GM18909 (cell line): Measurements from ENCODE around the gene RIOK2.
A peak's percentile ranks its signal among the peaks of the same experiment; 100 is the strongest.

Experiments used
- ATAC-seq: cut with Tn5 transposase; IDR thresholded peaks from one replicate; pipeline ENCODE4 v1.9.1; 2021; ENCODE audit warnings: mild to moderate bottlenecking; ENCODE audit not compliant: unreplicated experiment, poor library complexity

RIOK2 gene

DNA sequence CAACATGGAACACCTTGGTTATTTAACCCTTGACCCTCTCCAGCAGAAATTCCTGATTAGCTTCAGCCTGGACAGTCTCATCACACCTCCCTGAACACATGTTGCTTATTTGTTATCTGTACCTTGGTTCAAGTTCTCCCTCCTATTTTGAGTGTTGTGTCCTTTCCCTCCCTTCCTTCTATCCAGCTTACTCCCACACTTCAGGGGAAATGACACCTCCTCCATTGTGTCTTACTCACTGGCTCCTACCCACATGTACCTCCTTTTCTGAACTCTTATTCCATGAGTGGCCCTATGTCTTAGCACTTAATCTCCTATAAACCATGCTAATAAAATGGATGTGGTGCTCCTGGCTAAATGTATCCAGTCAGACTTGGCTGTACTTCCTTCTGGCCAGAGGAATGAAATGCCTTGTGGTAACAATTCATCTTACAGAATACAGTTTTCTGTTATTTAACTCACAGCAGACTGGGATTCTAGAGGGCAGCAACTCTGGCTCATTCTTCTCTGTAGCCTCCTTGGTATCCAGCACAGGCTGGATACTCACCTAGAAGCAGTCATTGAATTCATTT lies 51.8 kb downstream of the RIOK2 start:
- no peak for ATAC-seq

DNA sequence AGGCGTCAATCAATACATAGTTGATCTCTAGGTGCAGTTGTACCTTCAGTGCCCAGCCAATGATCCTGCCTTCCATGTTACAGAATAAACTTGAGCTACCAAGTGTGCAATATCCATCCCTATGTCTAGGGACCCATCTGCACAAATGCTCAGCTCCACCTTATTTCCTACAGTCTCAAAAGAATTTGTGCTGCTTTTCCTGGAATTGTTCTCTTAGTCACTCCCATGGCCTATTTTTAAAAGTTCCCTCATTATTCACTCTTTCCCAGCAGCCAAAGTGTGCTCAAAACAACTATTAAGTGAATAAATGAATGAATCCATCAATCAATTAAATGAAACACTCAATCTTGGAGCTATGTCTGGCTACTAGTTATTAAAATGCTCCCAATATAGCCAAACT lies 55.3 kb downstream of the RIOK2 start:
- ATAC-seq = no peak

DNA sequence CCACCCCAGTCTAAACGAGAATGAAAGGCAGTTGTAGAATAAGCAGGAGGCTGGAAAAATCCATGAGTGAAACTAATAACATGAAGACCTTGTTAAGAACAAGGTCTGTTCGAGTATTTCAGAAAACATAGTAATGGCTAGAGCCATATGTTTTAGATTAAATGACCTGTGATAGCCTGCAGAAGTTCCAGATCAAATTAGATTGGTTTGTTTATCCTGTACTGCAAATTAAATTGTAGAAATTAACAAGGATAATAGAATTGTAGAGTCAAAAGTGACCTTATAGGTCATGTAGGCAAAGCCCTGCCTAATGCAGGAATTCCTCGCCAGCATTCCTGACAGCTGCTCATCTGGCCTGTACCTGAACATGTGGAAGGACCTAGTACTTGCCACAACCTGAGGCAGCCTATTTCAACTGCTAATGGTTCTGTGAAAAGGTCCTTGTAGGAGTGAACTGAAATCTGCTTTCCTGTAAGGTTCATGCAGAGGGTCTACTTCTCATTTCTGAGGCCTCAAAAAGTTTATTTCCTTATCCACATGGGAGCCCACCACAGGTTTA lies 57.8 kb downstream of the RIOK2 start:
- ATAC-seq = no peak

DNA sequence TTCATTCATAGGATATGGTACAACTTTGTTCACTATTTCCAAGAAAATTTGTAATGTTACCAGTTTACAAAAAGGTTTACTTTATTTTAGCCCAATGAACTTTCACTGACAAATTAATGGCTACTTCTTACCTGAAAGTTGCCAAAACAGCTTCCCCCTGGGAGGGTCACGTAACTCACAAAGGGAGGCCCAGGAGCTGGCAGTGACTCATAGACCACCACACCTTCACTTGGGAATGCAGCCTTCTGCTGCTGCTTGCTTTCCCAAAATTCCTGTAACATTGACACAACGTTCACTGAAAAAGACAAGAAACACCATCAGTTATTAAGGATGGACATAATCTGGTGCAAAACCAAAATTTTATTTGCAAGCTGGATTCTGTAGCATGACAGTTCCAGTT lies 58.7 kb downstream of the RIOK2 start:
- ATAC-seq = no peak

DNA sequence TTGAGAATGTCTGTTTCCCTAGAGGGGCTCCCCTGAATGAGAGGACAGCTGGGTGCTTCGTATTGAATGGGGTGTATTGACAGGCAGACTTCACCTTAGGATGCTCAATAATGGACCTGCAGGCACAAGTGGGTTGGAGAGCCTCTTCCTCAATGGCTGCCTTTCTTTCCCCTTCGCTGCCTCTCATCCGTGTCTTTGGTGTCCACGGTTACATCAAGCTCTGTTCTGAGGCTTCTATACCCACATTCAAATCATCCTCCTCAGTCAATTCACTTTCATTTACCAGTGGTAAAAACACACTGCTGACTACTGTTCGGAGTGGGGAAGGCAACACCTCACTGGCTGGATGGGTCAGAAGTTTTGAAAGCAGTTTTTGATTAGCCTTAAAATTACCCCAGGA lies 61.2 kb downstream of the RIOK2 start:
- ATAC-seq = no peak

DNA sequence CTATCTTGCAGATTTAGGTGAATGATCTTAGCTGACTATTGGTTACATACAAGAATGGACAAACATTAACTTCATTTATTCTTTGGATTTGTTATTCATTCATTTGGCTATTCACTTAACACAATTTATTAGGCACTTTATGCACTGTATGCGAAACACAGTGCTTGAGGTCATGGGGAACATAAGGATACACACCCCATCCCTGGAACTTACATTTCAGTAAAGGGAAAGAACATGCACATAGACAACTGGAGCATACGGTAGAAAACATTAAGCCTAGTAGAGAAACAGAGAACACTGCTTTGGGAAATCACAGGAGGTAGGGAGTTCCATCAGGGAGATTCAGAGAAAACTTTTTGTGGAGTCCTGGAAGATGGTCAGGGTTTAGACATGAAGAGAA lies 62.9 kb downstream of the RIOK2 start:
- no peak for ATAC-seq

DNA sequence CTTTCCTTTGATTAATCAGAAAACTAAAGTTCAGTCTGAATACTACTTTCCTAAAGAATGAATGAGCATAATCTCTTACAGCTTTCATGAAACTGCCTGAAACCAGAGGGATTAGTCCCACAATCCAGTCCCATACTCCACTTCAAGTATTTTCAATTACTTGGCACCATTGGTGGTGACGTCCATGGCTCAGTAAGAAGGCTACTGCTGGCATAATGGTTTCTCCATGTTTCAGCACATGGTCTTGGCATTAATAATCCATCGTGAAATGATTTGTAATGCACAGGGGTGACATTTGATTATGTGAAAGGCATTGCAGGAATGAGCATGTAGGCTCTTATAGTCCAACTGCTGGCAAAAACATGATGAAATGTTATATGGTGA lies 64.0 kb downstream of the RIOK2 start:
- ATAC-seq = no peak

DNA sequence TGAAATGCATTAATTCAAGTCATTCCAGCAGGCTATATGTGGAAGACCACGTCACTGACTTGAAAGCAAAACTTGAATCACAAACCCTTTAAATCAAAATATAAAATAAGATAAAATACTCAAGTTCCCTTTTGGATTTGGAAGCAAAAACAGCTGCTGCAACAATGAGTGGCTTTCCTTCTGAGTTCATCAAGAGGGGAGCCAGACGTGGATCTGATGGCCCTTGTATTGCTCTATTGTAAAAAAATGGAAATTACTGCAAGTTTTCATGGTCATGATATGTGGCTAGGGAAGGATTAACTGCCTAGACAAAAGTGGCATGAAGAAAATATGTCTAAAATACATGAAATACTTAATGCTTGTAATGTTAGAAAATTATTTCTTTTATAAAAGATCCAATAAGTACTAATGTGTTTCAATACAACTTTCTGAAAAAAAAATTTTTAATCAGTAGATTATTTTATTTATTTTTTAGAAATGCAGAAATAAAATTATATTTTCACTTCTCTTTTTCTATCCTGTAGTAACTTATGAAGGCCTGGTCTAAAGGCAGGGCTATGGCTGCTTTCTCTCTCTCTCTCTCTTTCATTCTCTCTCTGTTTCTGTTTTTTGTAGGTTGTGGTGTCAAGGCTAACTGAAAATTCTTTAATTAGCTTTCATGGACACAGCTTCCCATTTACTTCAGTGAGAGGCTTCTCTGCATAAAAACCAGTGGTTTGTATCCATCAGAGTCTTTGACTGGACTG lies 64.6 kb downstream of the RIOK2 start:
- ATAC-seq = peak; percentile 68

DNA sequence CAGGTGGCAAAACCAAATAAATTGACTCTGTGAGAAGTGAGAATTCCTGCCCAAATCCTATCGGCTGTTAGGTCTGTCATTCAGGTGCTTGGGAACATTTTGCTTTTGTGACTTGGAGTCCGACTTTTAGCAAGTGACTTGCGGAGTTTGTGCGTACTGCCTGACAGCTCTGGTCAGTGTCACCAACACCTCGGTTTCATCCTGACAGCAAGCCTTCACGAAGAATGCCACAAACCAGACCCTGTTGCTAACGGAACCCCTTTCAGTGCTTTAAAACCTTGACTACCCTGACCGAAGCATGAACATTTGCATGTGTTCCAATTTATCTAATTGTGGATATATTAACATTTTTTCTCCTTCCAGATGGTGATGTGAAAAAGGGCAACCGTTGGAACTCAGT lies 67.1 kb downstream of the RIOK2 start:
- ATAC-seq = no peak

DNA sequence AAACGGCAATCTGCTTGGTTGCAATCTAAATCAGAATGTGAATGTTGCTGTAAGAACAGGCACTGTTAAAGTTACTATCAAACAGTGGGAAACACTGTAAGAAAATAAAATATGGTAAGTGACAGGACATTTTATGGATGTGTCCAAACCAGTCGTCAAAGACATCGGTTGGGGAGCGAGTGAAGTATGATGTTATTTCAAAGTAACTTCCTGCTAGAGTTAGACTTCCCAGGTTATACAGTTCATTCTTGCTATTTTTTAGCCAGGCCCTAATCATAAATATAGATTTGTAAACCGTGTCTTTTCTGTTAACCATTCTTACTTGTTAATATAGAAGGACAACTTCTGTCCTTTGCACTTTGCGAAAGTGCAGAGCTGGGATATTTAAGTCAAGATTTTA lies 70.8 kb downstream of the RIOK2 start:
- no peak for ATAC-seq

DNA sequence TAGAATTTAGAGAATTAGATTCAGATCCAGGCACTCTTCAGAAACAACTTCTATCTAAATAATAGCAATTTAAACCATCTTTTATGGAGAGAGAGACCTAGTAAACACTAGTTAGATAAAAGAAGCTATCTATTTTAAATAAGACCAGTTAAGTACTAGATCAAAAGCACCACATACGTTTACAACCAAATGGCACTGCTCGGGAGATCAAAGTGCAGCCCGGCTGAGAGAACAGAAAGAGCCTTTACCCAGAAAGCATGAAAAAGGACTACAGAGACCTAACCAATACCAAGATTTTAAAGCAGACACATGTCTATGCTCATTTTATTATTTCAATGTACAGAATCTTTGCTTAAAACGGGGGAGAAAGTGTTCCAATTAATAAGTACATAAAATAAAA lies 71.4 kb downstream of the RIOK2 start:
- ATAC-seq = no peak

DNA sequence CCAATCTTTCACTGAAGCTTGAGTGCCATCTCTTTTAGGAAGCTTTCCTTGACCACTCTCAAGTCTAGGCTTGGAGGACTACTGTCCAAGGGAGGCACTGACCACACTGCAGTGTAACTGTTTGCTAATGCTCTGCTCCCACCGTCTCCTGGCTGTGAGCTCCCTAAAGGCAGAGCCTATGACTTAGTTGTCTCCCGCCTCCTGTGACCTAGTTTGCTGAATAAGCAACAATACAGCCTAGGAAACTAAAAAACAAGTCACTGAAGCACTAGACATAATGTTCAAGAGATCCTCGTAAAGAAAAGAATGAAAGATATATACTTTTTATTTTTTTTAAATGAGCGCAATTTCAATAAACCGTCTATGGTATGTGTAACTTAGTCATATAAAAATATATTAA lies 72.0 kb downstream of the RIOK2 start:
- no peak for ATAC-seq
